Nephron progenitor cell (in vitro differentiated cells): ENCODE data around the gene ACER3.

Experiments used
- DNase-seq: peaks from one replicate; pipeline ENCODE4 v3.0.0; 2021
- H3K27ac Mint-ChIP-seq: 2 replicates; pipeline ENCODE4 v1.8.0; 2021; ENCODE audit warnings: mild to moderate bottlenecking, moderate library complexity, mixed read lengths
- H3K27me3 Mint-ChIP-seq: 2 replicates; pipeline ENCODE4 v1.8.0; 2021; ENCODE audit warnings: mild to moderate bottlenecking, low read depth, mixed read lengths; ENCODE audit not compliant: poor library complexity
- H3K36me3 Mint-ChIP-seq: 2 replicates; pipeline ENCODE4 v1.8.0; 2021; ENCODE audit warnings: low read depth, mixed read lengths
- H3K4me1 Mint-ChIP-seq: 2 replicates; pipeline ENCODE4 v1.8.0; 2021; ENCODE audit warnings: mixed read lengths
- H3K4me3 Mint-ChIP-seq: 2 replicates; pipeline ENCODE4 v1.8.0; 2021; ENCODE audit warnings: mild to moderate bottlenecking, moderate library complexity, mixed read lengths
- H3K9me3 Mint-ChIP-seq: 2 replicates; pipeline ENCODE4 v1.8.0; 2021; ENCODE audit warnings: mild to moderate bottlenecking, moderate library complexity, mixed read lengths
- TF ChIP-seq, protein P1 (sequence below): fragments of 200-600 bp; sonication (generic); IDR thresholded peaks from 2 replicates; pipeline ENCODE4 v1.5.0; 2021; ENCODE audit warnings: antibody characterized with exemption

ACER3 gene

GRCh38 chr11:77039491-77040400 is 179.0 kb downstream of the ACER3 start:
- peak; percentile 67 for DNase-seq
- TF ChIP-seq, protein P1, sequence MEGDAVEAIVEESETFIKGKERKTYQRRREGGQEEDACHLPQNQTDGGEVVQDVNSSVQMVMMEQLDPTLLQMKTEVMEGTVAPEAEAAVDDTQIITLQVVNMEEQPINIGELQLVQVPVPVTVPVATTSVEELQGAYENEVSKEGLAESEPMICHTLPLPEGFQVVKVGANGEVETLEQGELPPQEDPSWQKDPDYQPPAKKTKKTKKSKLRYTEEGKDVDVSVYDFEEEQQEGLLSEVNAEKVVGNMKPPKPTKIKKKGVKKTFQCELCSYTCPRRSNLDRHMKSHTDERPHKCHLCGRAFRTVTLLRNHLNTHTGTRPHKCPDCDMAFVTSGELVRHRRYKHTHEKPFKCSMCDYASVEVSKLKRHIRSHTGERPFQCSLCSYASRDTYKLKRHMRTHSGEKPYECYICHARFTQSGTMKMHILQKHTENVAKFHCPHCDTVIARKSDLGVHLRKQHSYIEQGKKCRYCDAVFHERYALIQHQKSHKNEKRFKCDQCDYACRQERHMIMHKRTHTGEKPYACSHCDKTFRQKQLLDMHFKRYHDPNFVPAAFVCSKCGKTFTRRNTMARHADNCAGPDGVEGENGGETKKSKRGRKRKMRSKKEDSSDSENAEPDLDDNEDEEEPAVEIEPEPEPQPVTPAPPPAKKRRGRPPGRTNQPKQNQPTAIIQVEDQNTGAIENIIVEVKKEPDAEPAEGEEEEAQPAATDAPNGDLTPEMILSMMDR, result peak; percentile 49
- peak overlapping the region; percentile 53 for H3K4me3 Mint-ChIP-seq
- no peak overlapping the region for H3K27ac Mint-ChIP-seq
- peaks cover 66% of the 10 kb centered on the region for H3K27me3 Mint-ChIP-seq
- peaks cover 22% of the 10 kb centered on the region for H3K4me1 Mint-ChIP-seq
- H3K9me3 Mint-ChIP-seq, result peaks cover 13% of the 10 kb centered on the region
- no peaks in the 10 kb centered on the region for H3K36me3 Mint-ChIP-seq

DNA sequence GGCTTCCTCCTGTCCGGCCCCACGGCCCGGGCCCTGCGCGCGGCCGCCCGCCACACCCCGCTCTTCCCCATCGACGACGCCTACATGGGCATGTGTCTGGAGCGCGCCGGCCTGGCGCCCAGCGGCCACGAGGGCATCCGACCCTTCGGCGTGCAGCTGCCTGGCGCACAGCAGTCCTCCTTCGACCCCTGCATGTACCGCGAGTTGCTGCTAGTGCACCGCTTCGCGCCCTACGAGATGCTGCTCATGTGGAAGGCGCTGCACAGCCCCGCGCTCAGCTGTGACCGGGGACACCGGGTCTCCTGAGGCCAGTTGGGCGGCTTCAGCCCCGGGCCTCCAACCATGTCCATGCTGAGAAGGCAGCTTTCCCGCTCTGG is 179.7 kb downstream of the ACER3 start:
- H3K36me3 Mint-ChIP-seq, result no peaks in the 10 kb centered on the region
- H3K27me3 Mint-ChIP-seq, result peaks cover 71% of the 10 kb centered on the region
- peaks cover 13% of the 10 kb centered on the region for H3K9me3 Mint-ChIP-seq
- DNase-seq, result no peak
- peak overlapping the region; percentile 66 for H3K4me3 Mint-ChIP-seq
- TF ChIP-seq, protein P1, result no peak
- H3K4me1 Mint-ChIP-seq, result peaks cover 22% of the 10 kb centered on the region
- no peak overlapping the region for H3K27ac Mint-ChIP-seq

DNA sequence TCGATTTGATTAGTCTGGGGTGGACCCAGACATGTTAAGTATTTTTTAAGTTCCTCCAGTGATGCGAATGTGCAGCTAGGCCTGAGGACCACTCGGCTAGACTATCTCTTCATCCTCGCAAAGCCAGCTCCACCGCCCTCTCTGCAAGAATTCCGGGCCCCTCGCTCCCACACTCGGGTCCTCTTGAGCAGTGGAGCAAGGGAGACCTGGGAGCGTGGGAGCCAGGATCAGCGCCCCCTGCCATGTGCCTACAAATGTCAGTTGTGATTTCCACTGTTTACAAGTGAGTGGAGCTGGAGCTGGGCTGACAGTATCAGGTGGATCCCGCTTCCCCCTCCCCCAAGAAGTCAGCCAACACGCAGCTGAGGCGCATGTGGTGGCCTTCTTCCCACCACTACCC is 180.2 kb downstream of the ACER3 start:
- peaks cover 22% of the 10 kb centered on the region for H3K4me1 Mint-ChIP-seq
- H3K36me3 Mint-ChIP-seq, result no peaks in the 10 kb centered on the region
- no peak overlapping the region for H3K27ac Mint-ChIP-seq
- peaks cover 73% of the 10 kb centered on the region for H3K27me3 Mint-ChIP-seq
- peak overlapping the region; percentile 66 for H3K4me3 Mint-ChIP-seq
- TF ChIP-seq, protein P1, result no peak
- DNase-seq, result no peak
- H3K9me3 Mint-ChIP-seq, result peaks cover 13% of the 10 kb centered on the region

DNA sequence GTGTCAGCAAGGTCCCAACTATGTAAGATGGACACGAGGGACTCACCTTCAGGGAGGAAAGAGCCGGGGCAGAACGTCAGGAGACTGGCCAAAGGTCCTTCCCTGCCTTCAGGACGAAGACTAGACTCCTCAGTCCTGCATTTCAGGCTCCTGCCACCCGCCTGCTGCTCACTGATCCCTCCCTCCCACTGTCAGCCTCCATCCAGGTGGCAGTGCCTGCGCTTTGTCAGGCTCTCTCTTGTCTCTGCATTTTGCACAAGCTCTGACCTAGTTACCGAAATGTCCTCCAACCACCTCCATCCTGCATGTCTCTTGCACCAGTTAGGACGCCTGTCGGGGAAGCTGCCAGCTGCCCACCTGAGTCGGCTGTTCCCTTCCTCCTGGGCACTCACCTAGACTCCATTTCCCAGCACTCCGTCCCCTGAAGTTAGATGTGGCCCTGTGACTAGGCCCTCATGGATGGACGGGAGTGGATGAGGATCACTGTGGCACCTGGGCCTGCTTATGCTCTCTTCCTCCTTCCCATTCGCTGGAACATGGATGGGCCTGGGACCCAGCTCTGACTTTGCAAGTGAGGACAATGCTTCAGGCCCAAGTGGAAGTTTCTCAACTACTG is 181.5 kb downstream of the ACER3 start:
- TF ChIP-seq, protein P1, result no peak
- H3K27ac Mint-ChIP-seq, result no peak overlapping the region
- no peaks in the 10 kb centered on the region for H3K36me3 Mint-ChIP-seq
- H3K4me3 Mint-ChIP-seq, result no peak overlapping the region
- peaks cover 81% of the 10 kb centered on the region for H3K27me3 Mint-ChIP-seq
- no peak for DNase-seq
- H3K9me3 Mint-ChIP-seq, result peaks cover 13% of the 10 kb centered on the region
- H3K4me1 Mint-ChIP-seq, result peaks cover 26% of the 10 kb centered on the region

GRCh38 chr11:77044356-77044755 is 183.6 kb downstream of the ACER3 start:
- Mint-ChIP-seq H3K36me3 (no peaks in the 10 kb centered on the region), H3K4me3 (no peak overlapping the region), H3K27me3 (peaks cover 67% of the 10 kb centered on the region), H3K27ac (no peak overlapping the region), H3K9me3 (peaks cover 13% of the 10 kb centered on the region), H3K4me1 (peaks cover 19% of the 10 kb centered on the region)
- TF ChIP-seq, protein P1, result no peak
- no peak for DNase-seq
